PC-9 (cell line): ENCODE data around the gene HSDL1.

Experiments used
- CTCF ChIP-seq: fragments of 200-600 bp; sonication (generic); conservative IDR thresholded peaks from 2 replicates; pipeline ENCODE4 v1.6.1; 2017; ENCODE audit warnings: mixed run types, antibody characterized with exemption, mild to moderate bottlenecking, moderate library complexity
- EZH2 ChIP-seq: fragments of 200-600 bp; sonication (generic); IDR thresholded peaks from 2 replicates; pipeline ENCODE4 v1.8.0; 2017; ENCODE audit warnings: antibody characterized with exemption, low read depth

- TF ChIP-seq CTCF (no peak), EZH2 (no peak)
Observed at GRCh38 chr16:84105948-84106740, 38.8 kb downstream of the HSDL1 start.
